ENCODE measurements around the gene VAV2. TPM values are rescaled to one million over a fixed set of nuclear protein-coding genes. Genes with fewer than 3 reads are reported as not detected.

The VAV2 gene
- polyA plus RNA-seq, 1 of the 3 experiments (the other 2 are of a cell fraction): 14.9 TPM

GRCh38 chr9:133801739-133802138 lies 190.4 kb downstream of the VAV2 start:
- Histone ChIP-seq H3K4me2 (no peak overlapping the region), H3K4me3 (ENCODE audit: low read depth in 2 of 2, low read length in 1 of 2) (no peak overlapping the region), H3K9ac (no peak overlapping the region), H3K27me3 (ENCODE audit: insufficient read depth) (no peaks in the 10 kb centered on the region), H3K79me2 (ENCODE audit: insufficient read depth) (no peaks in the 10 kb centered on the region), H3F3A (replicated peaks; ENCODE audit: insufficient read depth) (no peaks in the 10 kb centered on the region), H3K27ac (ENCODE audit: low read depth in 2 of 2, low read length in 1 of 2) (no peak overlapping the region), H3K9me2 (no peaks in the 10 kb centered on the region), H2AFZ (ENCODE audit: low read depth) (no peak overlapping the region), H3K36me3 (replicated peaks in 1 of 2; ENCODE audit: control insufficient read depth in 1 of 2, insufficient read depth in 2 of 2, low read length in 1 of 2) (peaks cover 0 to 9% of the 10 kb centered on the region in 2 experiments), H3K9me3 (no peaks in the 10 kb centered on the region), H3K4me1 (ENCODE audit: control insufficient read depth in 1 of 2, insufficient read depth in 2 of 2, low read depth in 1 of 2, low read length in 1 of 2) (peaks cover 0 to 3% of the 10 kb centered on the region in 2 experiments; a peak in 1 of 4 replicates), H4K20me1 (ENCODE audit: insufficient read depth) (no peaks in the 10 kb centered on the region)
- DNase-seq: no peak
- ChIA-PET CTCF (interaction anchor here (2.9 to 16.1 kb wide), 2 partner anchors 192 to 193 kb away, joined by 18 to 236 read pairs; partner anchors contain the start of gene VAV2), POLR2A (no interaction called here)
- WGBS (ENCODE audit: low lambda C conversion rate): 96% methylated on average over 10 of the region's 10 CpGs
- TF ChIP-seq EZH2phosphoT487 (IDR thresholded peaks at IDR 0.05; ENCODE audit: borderline replicate concordance, low read depth): no peak
- TF ChIP-seq GATA2 (CRISPR knock-in tag; IDR thresholded peaks at IDR 0.05): no peak
- no peak for TF ChIP-seq EP300 (IDR thresholded peaks at IDR 0.05; ENCODE audit: borderline replicate concordance in 1 of 2, low read depth in 1 of 2, low read length in 1 of 2)
- no peak for TF ChIP-seq FOXJ3 (CRISPR knock-in tag; IDR thresholded peaks at IDR 0.05)
- TF ChIP-seq NFIC (IDR thresholded peaks at IDR 0.05; ENCODE audit: borderline replicate concordance): no peak
- TF ChIP-seq ZBTB33 (IDR thresholded peaks at IDR 0.05; ENCODE audit: borderline replicate concordance, low read depth): no peak
- no peak for TF ChIP-seq SMC3 (IDR thresholded peaks at IDR 0.05; ENCODE audit: low read depth, low read length)
- no peak for TF ChIP-seq NRF1 (IDR thresholded peaks at IDR 0.05; ENCODE audit: low read depth, low read length)
- no peak for TF ChIP-seq FOSL2 (IDR thresholded peaks at IDR 0.05; ENCODE audit: borderline replicate concordance, low read depth)
- no peak for TF ChIP-seq RAD21 (IDR thresholded peaks at IDR 0.05; ENCODE audit: low read length)
- TF ChIP-seq PBX3 (IDR thresholded peaks at IDR 0.05): no peak
- TF ChIP-seq TAF1 (IDR thresholded peaks at IDR 0.05; ENCODE audit: borderline replicate concordance, low read depth, low read length): no peak
- no peak for TF ChIP-seq FOXM1 (IDR thresholded peaks at IDR 0.05; ENCODE audit: low read depth)

GRCh38 chr9:133800266-133800665 lies 191.9 kb downstream of the VAV2 start:
- TF ChIP-seq NFIC (IDR thresholded peaks at IDR 0.05; ENCODE audit: borderline replicate concordance): no peak
- Histone ChIP-seq H3K27ac (ENCODE audit: low read depth in 2 of 2, low read length in 1 of 2) (no peak overlapping the region), H3K4me2 (no peak overlapping the region), H3K4me3 (ENCODE audit: low read depth in 2 of 2, low read length in 1 of 2) (no peak overlapping the region), H3K36me3 (replicated peaks in 1 of 2; ENCODE audit: control insufficient read depth in 1 of 2, insufficient read depth in 2 of 2, low read length in 1 of 2) (peaks cover 0 to 13% of the 10 kb centered on the region in 2 experiments), H2AFZ (ENCODE audit: low read depth) (no peak overlapping the region), H3K9ac (no peak overlapping the region), H3K79me2 (ENCODE audit: insufficient read depth) (no peaks in the 10 kb centered on the region), H3K4me1 (ENCODE audit: control insufficient read depth in 1 of 2, insufficient read depth in 2 of 2, low read depth in 1 of 2, low read length in 1 of 2) (peaks cover 0 to 3% of the 10 kb centered on the region in 2 experiments; a peak in 1 of 4 replicates), H3K9me3 (no peaks in the 10 kb centered on the region), H4K20me1 (ENCODE audit: insufficient read depth) (no peaks in the 10 kb centered on the region), H3K9me2 (no peaks in the 10 kb centered on the region), H3F3A (replicated peaks; ENCODE audit: insufficient read depth) (no peaks in the 10 kb centered on the region), H3K27me3 (ENCODE audit: insufficient read depth) (no peaks in the 10 kb centered on the region)
- DNase-seq: no peak
- POLR2A ChIA-PET: interaction anchor here (0.7 kb wide), 1 partner anchor 17 kb away, joined by 3 read pairs; no protein-coding TSS in a partner anchor
- WGBS (ENCODE audit: low lambda C conversion rate): 94% methylated on average over 5 of the region's 13 CpGs
- CTCF ChIA-PET: interaction anchor here (1.0 to 16.1 kb wide), 3 partner anchors 18 to 205 kb away, joined by 3 to 236 read pairs (median 8); partner anchors contain the start of gene VAV2

All from SK-N-SH (cell line).